CD4-positive, alpha-beta T cell (primary cell): ENCODE measurements around the gene CRKL. TPM values are rescaled to one million over a fixed set of nuclear protein-coding genes. Genes with fewer than 3 reads are reported as not detected.

Experiments
- ATAC-seq: fragments of 200-7000 bp; cut with Tn5 transposase; one replicate; pipeline ENCODE4 v1.10.0; 2022; ENCODE audit warnings: mild to moderate bottlenecking; ENCODE audit not compliant: poor library complexity
- CTCF ChIA-PET: fragments of 350-600 bp; sonication (Branson Sonifier 250); formaldehyde crosslinking; loops from one replicate; lab custom pipeline; 2021; ENCODE audit warnings: antibody characterized with exemption, inconsistent platforms; lab: Charles Lee
- POLR2A ChIA-PET: fragments of 350-600 bp; sonication (Branson Sonifier 250); formaldehyde crosslinking; loops from one replicate; lab custom pipeline; 2021; ENCODE audit warnings: antibody characterized with exemption, inconsistent platforms; lab: Charles Lee
- DNase-seq, 14 experiments: peaks; one replicate each; pipeline ENCODE4 v3.0.0-alpha.2; 2013 to 2020; ENCODE audit warnings: mixed read lengths in 2 of 14
- H3K27ac ChIP-seq, 2 donors: one replicate each; pipeline versions ENCODE4 v1.5.1 to v1.7.0; 2013; ENCODE audit warnings: low read length in 2 of 2, low read depth in 1 of 2, mild to moderate bottlenecking in 1 of 2
- H3K27me3 ChIP-seq, 2 experiments: 1 replicate in 1 of 2; 2 replicates in 1 of 2; pipeline versions ENCODE4 v1.6.1 to v1.7.0; 2013; ENCODE audit warnings: low read length in 2 of 2, control low read depth in 1 of 2, mild to moderate bottlenecking in 1 of 2, moderate library complexity in 1 of 2; ENCODE audit not compliant: insufficient read depth in 2 of 2, control insufficient read depth in 1 of 2
- H3K36me3 ChIP-seq: one replicate; pipeline ENCODE4 v1.6.1; 2013; ENCODE audit warnings: low read length, control low read depth; ENCODE audit not compliant: insufficient read depth
- H3K4me1 ChIP-seq: one replicate; pipeline ENCODE4 v1.6.1; 2013; ENCODE audit warnings: low read length, control low read depth; ENCODE audit not compliant: insufficient read depth
- H3K4me3 ChIP-seq: one replicate; pipeline ENCODE4 v1.5.1; 2013; ENCODE audit warnings: mild to moderate bottlenecking, low read length, moderate library complexity
- H3K9me3 ChIP-seq, 2 experiments: 1 replicate in 1 of 2; 2 replicates in 1 of 2; pipeline versions ENCODE4 v1.6.1 to v1.7.0; 2013; ENCODE audit warnings: low read length in 2 of 2, mild to moderate bottlenecking in 2 of 2, control low read depth in 1 of 2, moderate library complexity in 1 of 2; ENCODE audit not compliant: control insufficient read depth in 1 of 2, insufficient read depth in 1 of 2
- H3K27ac Mint-ChIP-seq: one replicate; pipeline ENCODE4 v1.8.0; 2020; ENCODE audit warnings: mixed read lengths
- H3K27me3 Mint-ChIP-seq: one replicate; pipeline ENCODE4 v1.8.0; 2021; ENCODE audit warnings: mixed read lengths
- H3K36me3 Mint-ChIP-seq: one replicate; pipeline ENCODE4 v1.8.0; 2021; ENCODE audit warnings: low read depth, mixed read lengths
- H3K4me1 Mint-ChIP-seq: one replicate; pipeline ENCODE4 v1.8.0; 2021; ENCODE audit warnings: low read depth, mixed read lengths
- H3K4me3 Mint-ChIP-seq: one replicate; pipeline ENCODE4 v1.8.0; 2020; ENCODE audit warnings: mild to moderate bottlenecking, mixed read lengths
- H3K9me3 Mint-ChIP-seq: one replicate; pipeline ENCODE4 v1.8.0; 2020; ENCODE audit warnings: mixed read lengths
- CTCF ChIP-seq: fragments of 200-600 bp; IDR thresholded peaks from one replicate; pipeline ENCODE4 v1.8.0; 2022; ENCODE audit warnings: antibody characterized with exemption, mild to moderate bottlenecking
- intact Hi-C, 2 experiments: fragments of 100-400 bp; cut with DNase I in 1 of 2; cut with micrococcal nuclease in 1 of 2; formaldehyde crosslinking; loops; one replicate each; pipeline versions ENCODE4 v1.15.1 to v1.9.0; 2023 to 2025; cut with DNase I, micrococcal nuclease
- total RNA-seq, 174 experiments: library from RNA in 2 of 174; stranded (reverse) in 2 of 174; gene quantifications; one replicate each; pipeline ENCODE4 v1.2.3 and lab custom pipeline; 2021 to 2026

The CRKL gene
- total RNA-seq, 2 experiments from 2014 or later: 41.9 to 43.5 TPM

DNA sequence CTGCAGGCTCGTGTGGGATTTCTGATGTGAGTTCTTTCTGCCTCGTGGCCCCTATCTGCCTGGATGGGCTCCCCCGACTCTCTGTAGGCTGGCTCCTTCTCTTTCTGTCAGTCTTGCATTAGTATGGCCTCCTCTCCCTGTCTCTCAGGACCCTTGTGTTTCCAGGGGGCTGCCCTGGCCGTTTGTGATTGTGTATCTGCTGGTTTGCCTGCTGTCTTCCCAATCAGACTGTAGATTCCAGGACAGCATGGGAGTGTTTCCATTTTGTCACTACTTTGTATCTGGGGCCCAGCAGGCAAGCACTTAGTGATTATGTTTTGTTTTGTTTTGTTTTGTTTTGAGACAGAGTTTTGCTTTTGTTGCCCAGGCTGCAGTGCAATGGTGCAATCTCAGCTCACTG is 32.8 kb upstream of the CRKL start:
- no peaks in the 10 kb centered on the region for H3K9me3 ChIP-seq
- TF ChIP-seq CTCF: no peak
- intact Hi-C loops: loop anchor here in 1 of 2 experiments (2.0 kb wide), 1 partner anchor 26 kb away; no protein-coding TSS in a partner anchor
- no peaks in the 10 kb centered on the region for H3K4me1 ChIP-seq
- ATAC-seq (no peak), DNase-seq (no peak)
- H3K9me3 Mint-ChIP-seq: no peaks in the 10 kb centered on the region
- ChIA-PET POLR2A (no interaction called here), CTCF (no interaction called here)
- H3K36me3 Mint-ChIP-seq: peaks cover 74% of the 10 kb centered on the region
- no peaks in the 10 kb centered on the region for H3K27me3 Mint-ChIP-seq
- no peaks in the 10 kb centered on the region for H3K27me3 ChIP-seq
- H3K4me3 Mint-ChIP-seq: no peak overlapping the region
- H3K27ac Mint-ChIP-seq: no peak overlapping the region
- H3K4me1 Mint-ChIP-seq: no peaks in the 10 kb centered on the region
- H3K4me3 ChIP-seq: no peak overlapping the region
- H3K27ac ChIP-seq: no peak overlapping the region
- H3K36me3 ChIP-seq: peaks cover 66% of the 10 kb centered on the region

- no peaks in the 10 kb centered on the region for H3K27me3 ChIP-seq
- H3K36me3 ChIP-seq: peaks cover 71% of the 10 kb centered on the region
- Mint-ChIP-seq H3K9me3 (no peaks in the 10 kb centered on the region), H3K27me3 (no peaks in the 10 kb centered on the region), H3K4me1 (no peaks in the 10 kb centered on the region), H3K4me3 (no peak overlapping the region), H3K36me3 (peaks cover 80% of the 10 kb centered on the region), H3K27ac (no peak overlapping the region)
- POLR2A ChIA-PET: no interaction called here
- DNase-seq: no peak
- no peaks in the 10 kb centered on the region for H3K9me3 ChIP-seq
- no peak for ATAC-seq
- H3K4me3 ChIP-seq: no peak overlapping the region
- no peaks in the 10 kb centered on the region for H3K4me1 ChIP-seq
- no peak for TF ChIP-seq CTCF
- H3K27ac ChIP-seq: peak overlapping the region in 1 of 2 donors; percentile 21
- intact Hi-C loops: loop anchor here in 1 of 2 experiments (2.0 kb wide), 1 partner anchor 26 kb away; no protein-coding TSS in a partner anchor
- CTCF ChIA-PET: interaction anchor here (1.2 to 1.6 kb wide), 2 partner anchors 14 to 32 kb away, joined by 5 to 9 read pairs; partner anchors contain the start of gene CRKL
These were observed 32.1 kb upstream of the CRKL start for GRCh38 chr22:20885017-20885556.

- ChIA-PET CTCF (interaction anchor here (0.6 to 1.6 kb wide), 4 partner anchors 15 to 42 kb away, joined by 3 to 9 read pairs (median 6); partner anchors contain the start of gene CRKL), POLR2A (interaction anchor here (0.6 kb wide), 1 partner anchor 22 kb away, joined by 3 read pairs; no protein-coding TSS in a partner anchor)
- H3K9me3 Mint-ChIP-seq: no peaks in the 10 kb centered on the region
- intact Hi-C loops: loop anchor here in 1 of 2 experiments (2.0 kb wide), 1 partner anchor 25 kb away; no protein-coding TSS in a partner anchor
- Histone ChIP-seq H3K4me3 (no peak overlapping the region), H3K4me1 (no peaks in the 10 kb centered on the region), H3K27me3 (no peaks in the 10 kb centered on the region), H3K27ac (no peak overlapping the region), H3K36me3 (peaks cover 69% of the 10 kb centered on the region), H3K9me3 (no peaks in the 10 kb centered on the region)
- DNase-seq (peak in 12 of 14 experiments; percentile 7 to 67 (median 26)), ATAC-seq (peak; percentile 41)
- H3K4me1 Mint-ChIP-seq: no peaks in the 10 kb centered on the region
- no peak overlapping the region for H3K27ac Mint-ChIP-seq
- peak; percentile 52 for TF ChIP-seq CTCF
- H3K4me3 Mint-ChIP-seq: no peak overlapping the region
- H3K27me3 Mint-ChIP-seq: no peaks in the 10 kb centered on the region
- H3K36me3 Mint-ChIP-seq: peaks cover 77% of the 10 kb centered on the region
These were observed 31.5 kb upstream of the CRKL start for GRCh38 chr22:20885557-20886323.
